Fibroblast of the aortic adventitia (primary cell): ENCODE measurements around the gene MATN1. TPM values are rescaled to one million over a fixed set of nuclear protein-coding genes. Genes with fewer than 3 reads are reported as not detected.

Experiments
- DNase-seq: peaks from one replicate; pipeline ENCODE4 v3.0.0-alpha.2; 2010; ENCODE audit warnings: low read depth
- H3K4me3 ChIP-seq: 2 replicates; pipeline ENCODE4 v1.5.1; 2011; ENCODE audit warnings: low read depth, mild to moderate bottlenecking, control low read depth, low read length, moderate library complexity
- total RNA-seq: library from RNA; depleted of rRNA; stranded (reverse); fragments of >200 nt; gene quantifications from 2 replicates; pipeline ENCODE4 v1.2.3, GENCODE V29; 2012; ENCODE audit warnings: low replicate concordance
- TF ChIP-seq, protein P1 (sequence below): IDR thresholded peaks from 2 replicates; pipeline ENCODE4 v1.5.1; 2011; ENCODE audit warnings: mild to moderate bottlenecking, low read length, control low read depth, inconsistent platforms; ENCODE audit not compliant: insufficient read depth

The MATN1 gene
- total RNA-seq, 1 donor, result 0.18 TPM

DNA sequence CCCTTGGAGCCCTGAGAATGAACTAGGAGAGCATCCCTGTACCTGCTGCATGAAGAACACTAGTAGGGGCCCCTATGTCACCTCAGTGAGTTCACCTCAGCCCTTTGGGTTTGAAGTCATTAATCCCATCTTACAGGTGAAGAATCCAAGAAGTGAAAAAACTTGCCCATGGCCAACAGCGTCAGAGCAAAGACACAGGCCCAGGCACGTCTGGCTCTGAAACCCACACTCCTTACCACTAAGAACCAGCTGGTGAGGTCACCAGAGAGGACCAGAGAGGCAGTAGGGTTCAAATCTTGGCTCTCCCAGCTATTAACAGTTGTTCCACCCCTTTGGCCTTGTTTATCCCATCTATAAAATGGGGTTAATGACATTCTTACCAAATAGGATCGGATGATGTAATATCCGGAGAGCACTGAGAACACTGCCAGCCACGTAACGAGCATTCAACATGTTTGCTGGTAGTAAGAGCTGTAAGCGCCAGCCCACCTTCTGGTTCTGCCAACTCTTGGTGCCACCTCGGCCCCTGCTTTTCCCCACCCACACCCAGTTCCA is 8.8 kb downstream of the MATN1 start:
- no peak for DNase-seq
- no peak overlapping the region for H3K4me3 ChIP-seq
- TF ChIP-seq, protein P1, sequence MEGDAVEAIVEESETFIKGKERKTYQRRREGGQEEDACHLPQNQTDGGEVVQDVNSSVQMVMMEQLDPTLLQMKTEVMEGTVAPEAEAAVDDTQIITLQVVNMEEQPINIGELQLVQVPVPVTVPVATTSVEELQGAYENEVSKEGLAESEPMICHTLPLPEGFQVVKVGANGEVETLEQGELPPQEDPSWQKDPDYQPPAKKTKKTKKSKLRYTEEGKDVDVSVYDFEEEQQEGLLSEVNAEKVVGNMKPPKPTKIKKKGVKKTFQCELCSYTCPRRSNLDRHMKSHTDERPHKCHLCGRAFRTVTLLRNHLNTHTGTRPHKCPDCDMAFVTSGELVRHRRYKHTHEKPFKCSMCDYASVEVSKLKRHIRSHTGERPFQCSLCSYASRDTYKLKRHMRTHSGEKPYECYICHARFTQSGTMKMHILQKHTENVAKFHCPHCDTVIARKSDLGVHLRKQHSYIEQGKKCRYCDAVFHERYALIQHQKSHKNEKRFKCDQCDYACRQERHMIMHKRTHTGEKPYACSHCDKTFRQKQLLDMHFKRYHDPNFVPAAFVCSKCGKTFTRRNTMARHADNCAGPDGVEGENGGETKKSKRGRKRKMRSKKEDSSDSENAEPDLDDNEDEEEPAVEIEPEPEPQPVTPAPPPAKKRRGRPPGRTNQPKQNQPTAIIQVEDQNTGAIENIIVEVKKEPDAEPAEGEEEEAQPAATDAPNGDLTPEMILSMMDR, result no peak

DNA sequence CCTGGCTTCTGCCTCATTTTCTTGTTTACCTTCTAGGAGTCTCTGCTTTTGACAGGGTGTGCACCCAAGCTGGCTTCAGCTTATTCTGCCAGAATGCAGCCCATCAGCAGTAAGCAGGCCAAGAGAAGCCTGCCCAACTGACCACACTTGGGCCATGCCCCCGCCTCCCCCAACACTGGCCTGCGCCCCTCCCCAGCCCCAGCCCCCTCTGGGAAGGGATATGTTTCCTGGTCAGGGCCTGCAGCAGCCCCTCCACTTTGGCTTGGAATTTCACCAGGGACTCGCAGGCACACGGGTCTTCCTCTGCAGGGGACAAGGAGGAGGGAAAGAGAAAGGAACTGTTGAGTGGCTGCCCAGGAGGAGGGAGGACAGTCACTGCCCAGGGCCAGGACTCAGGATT is 9.4 kb downstream of the MATN1 start:
- no peak overlapping the region for H3K4me3 ChIP-seq
- TF ChIP-seq, protein P1, result no peak

DNA sequence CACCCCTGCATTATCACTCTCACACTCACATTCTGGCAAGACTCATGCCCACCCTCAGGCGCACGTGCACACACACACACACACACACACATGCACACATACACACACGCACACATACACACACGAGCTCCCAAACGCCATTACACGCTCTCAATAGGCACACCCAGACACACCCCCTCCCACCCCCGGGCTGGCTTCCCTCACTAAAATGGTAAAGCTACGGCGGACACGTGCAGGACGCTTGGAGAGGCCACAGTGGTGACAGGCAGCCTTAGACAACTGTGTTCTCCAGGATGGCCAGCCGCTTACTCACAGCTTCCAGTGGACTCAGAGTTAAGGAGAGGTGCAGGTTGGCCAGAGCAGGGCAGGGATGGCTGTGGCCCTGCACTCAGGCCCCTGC is 10.1 kb downstream of the MATN1 start:
- no peak overlapping the region for H3K4me3 ChIP-seq
- no peak for DNase-seq
- TF ChIP-seq, protein P1, result no peak

More for the DNA sequence above, 9.4 kb downstream of the MATN1 start:
- no peak for DNase-seq

DNA sequence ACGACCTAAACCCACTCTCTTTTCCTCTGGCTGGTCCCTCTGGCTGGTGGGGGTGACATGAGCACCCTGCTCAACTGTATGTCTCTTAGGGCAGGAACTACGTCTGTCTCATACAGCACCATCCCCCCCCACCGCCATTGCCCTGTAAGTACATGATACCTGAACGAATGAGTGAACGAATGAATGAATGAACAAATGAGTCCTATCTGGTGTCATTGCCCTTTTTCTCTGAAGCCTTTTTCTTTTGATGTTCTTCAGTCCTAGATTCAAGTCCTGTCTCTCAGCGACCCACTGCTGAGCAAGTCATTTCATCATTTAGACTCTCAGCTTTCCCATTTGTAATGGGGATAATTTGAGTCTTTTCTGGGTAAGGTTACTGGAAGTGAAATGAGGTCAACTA is 10.8 kb downstream of the MATN1 start:
- TF ChIP-seq, protein P1, result no peak
- H3K4me3 ChIP-seq, result no peak overlapping the region
- no peak for DNase-seq

DNA sequence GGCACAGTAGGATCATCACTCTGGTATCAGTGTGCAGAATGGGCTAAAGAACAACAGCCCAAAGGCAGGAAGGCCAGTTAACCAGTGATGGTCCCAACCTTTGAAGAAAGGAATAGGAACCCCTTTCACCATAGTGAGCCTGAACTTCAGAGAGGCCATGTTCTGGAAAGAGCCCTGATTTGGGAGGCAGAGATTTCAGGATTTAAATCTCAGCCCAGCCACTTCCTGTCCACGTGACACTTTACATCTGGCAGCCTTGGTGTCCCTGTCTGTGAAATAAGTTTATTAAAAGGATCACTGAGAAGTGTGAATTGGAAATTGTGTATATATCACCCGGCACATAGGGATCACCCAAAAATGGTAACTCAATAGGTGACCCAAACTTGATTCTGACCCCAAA is 13.0 kb downstream of the MATN1 start:
- no peak for DNase-seq
- H3K4me3 ChIP-seq, result no peak overlapping the region
- TF ChIP-seq, protein P1, result no peak

DNA sequence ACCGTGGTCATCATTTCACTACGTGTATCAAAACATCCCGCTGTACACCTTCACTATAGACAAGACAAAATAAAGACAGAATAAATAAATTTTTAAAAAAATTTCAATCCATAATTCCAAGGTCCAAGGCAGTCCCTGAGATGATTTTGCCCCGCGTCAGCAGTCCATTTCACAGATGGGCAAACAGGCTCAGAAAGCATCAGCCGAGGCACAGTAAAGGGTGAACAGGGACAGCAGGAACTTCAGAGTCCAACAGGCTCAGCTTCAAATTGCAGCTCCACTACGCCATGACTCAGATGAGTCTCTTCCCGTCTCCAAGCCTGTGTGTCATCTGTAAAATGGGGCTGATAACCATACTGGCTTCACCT is 15.0 kb downstream of the MATN1 start:
- TF ChIP-seq, protein P1, result no peak
- H3K4me3 ChIP-seq, result no peak overlapping the region
- DNase-seq, result no peak
